NCI-H2196 (cell line): ENCODE data around the gene PLVAP.
A peak's percentile ranks its signal among the peaks of the same experiment; 100 is the strongest.

Experiments used
- DNase-seq: peaks from one replicate; lab custom pipeline; 2025; ENCODE audit not compliant: unreplicated experiment; lab: John Stamatoyannopoulos, UW

The PLVAP gene

DNA sequence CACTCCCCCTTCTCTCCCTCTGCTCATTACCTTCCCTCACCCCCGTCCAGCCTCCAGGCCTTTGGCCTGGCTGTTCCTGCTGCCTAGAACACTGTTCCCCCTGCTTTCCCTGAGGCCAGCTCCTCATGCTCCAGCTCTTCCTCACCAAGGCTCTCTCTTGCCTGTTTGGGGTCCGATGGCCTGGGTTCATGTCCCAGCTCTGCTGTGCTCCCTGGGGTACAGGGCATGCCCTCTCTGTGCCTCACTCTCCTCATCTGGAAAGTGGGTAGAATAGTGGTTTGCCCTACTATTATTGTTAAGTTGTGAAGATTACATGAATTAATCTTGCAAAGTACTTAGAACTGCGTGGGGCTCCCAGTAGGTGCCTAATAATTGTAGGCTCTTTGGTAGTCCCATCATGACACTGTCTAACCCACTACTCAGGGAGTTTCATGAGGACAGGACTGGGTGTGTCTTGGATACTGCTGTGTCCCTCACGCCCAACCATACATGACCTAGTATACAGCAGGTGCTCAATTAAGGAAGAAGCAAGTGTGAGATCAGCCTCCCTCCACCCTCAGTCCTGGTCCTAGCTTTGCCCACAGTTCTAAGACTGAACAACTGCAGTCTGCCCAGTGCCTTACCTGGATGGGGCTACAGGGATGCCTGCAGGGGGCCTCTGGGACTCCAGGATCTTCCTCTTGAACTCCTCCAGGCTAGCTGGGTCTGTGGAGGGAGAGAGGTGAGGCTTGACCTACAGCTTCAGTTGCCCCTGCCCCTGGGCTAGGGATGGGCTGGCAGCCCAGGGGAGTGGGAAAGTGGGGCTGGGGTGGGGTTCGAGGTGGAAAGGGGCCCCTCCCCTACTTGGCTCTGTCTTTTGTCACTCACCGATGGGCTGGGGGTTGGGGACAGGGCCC, 17.0 kb downstream of the PLVAP start:
- DNase-seq: no peak

DNA sequence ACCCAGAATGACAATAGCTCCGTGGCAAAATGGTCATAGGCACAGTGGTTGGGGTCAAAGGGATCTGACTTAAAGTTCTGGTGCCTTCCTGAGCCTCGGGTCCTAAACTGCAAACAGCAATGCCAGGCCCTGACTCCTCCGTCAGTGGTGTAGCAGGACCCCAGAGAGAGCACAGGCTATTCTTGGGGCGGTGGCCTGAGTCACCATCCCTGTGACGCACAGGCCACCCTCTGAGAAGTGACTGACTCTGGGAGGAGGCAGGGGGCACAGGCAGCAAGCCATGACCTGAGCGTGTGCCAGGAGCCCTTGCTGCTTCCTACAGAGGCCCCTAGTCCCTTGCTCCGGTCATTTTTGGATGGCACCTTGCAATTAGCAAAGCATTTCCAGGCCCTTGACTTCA, 18.7 kb downstream of the PLVAP start:
- DNase-seq: no peak

DNA sequence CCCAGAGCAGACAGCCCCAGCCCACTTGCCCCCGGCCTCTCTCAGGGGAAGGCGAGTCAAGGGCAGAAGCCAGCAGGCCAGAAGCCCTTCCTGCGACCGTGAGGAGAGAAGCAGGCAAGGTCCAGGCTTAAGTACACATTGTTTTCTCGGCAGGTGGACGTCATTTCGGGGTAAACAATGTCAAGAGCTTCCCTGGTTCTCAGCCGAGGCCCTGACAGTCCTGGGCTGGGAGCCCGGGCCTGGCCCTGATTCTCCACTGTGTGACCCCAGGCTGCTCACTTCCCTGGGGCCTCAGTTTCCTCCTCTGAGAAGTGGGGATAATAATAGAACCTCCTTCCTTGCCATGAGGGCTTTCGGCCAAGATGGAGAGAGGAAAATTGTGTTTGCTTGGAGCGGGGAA, 19.4 kb downstream of the PLVAP start:
- DNase-seq: no peak

DNA sequence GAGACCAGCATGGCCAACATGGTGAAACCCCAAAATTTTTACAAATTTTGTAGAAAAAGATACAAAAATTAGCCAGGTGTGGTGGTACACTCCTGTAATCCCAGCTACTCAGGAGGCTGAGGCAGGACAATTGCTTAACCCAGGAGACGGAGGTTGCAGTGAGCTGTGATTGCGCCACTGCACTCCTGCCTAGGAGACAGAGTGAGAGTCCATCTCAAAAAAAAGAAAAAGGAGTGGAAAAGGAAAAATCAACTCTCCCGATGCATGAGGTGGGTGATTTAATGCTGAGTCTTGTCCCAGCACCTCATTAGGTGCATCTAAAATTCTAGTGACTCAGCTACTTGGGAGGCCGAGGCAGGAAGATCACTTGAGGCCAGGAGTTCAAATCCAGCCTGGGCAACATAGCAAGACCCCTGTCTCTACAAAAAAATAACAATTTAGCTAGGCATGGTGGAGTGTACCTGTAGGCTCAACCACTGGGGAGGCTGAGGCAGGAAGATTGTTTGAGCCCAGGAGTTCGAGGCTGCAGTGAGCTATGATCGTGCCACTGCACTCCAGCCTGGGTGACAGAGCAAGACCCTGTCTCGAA, 20.0 kb downstream of the PLVAP start:
- no peak for DNase-seq

DNA sequence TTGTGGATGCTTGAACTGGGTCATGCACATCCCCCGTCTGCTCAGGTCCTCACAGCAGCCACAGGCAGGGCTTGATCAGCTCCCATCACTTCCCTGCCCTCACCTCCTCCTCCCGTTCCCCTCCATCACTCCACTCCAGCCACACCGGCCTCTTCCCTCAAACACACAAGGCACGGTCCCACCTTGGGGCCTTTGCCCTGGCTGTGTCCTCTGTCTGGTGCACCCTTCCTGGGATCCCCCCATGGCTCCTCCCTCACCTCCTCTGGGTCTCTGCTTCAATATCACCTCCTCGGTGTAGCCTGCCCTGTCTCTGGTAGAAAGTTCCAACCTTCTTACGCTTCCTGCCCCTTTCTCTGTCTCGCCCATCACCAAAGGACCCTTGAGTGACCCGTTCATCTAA, 23.8 kb downstream of the PLVAP start:
- DNase-seq: no peak

DNA sequence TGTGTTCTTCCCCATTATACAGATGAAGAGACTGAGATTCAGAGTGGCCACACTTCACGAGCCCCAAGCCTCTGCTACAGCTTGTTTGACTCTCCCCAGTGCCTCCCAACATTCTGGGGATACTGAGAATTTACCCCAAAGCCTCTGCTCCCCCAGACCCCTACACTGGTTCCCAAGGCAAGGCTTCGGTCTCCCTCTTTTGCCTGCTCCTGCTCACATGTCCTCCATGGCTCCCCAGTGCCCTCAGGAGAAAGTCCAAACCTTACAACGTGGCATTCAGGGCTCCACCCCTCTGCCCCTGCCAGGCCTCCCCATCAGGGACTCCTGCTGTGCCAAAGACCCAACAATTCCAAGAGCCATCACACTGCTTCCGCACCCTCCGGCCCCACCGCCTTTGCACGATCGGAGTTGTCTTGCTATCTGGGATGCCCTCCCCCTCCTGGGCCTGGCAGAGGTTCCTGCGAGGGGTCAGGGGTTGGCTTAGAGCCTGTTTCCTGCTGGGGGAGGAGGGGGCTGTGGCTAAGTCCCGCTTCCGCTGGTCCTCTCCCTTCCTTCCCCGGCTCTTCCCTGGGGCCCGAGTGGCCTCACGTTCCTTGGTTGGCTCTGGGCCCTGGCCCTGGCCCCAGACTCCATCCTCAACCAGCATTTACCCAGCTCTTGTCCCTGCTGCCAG, 24.4 kb downstream of the PLVAP start:
- DNase-seq: no peak

DNA sequence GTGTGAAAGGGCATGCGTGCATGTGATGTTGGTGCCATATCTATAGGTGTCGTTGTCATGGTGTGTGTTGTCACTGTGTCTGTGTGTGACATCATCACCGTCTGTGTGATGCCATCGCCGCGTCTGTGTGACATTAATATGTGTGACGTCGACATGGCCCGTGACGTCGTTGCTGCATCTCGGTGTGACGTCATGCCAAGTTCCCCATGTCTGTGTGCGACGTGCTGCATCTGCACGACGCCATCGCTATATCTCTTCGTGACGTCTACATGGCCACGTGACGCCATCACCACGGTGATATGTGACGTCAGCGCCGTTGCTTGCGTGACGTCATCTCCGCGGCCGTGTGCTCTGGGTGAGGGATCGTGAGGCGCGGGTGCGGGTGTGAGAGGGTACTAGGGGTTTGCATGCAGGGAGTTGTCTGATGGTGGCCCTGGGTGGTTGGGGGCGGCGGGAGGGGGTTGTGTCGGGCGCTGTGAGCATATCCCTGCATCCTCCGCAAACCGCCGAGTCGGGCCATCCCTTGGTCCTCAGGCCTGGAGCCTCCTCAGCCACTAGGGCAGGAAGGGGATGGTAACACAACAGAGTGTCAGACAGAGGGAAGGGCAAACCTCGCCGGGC, 25.2 kb downstream of the PLVAP start:
- no peak for DNase-seq

DNA sequence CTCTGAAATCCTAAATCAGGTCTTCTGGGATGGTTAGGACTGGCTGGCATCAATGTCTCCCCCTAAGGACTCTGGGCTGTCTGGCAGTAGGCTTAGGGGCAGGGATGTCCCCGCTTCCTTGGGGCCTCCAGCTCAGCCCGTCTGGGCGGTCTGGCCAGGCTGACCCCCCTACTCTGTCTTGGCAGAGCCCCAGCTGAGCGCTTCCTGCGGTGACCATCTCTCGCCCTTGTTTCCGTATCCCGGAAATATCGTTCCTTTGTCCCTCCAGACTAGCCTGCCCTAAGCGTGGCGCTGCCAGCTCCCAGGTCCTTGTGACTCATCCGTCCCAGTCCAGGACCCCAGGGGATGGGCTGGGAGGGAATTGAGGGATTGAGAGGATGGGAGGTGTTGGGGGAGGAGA, 28.4 kb downstream of the PLVAP start:
- DNase-seq: no peak

DNA sequence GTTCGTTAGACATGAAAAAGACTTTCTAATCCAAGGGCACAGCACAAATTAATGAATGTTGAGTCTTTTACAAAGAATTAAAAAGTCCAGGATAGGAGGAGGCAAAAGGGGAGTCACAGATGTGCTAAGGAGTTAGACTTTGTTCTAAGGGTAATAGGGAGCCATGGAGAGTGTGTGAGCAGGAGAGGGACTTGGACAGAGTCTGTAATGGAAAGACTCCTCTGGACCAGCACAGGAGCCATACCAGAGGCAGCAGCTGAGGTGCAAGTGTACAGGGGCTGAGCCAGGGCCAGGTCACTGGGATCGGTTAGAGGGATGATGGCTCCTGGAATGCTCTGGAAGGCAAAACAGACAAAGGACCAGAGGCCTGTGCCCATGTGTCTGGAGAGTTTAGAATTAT, 29.3 kb downstream of the PLVAP start:
- DNase-seq: no peak

DNA sequence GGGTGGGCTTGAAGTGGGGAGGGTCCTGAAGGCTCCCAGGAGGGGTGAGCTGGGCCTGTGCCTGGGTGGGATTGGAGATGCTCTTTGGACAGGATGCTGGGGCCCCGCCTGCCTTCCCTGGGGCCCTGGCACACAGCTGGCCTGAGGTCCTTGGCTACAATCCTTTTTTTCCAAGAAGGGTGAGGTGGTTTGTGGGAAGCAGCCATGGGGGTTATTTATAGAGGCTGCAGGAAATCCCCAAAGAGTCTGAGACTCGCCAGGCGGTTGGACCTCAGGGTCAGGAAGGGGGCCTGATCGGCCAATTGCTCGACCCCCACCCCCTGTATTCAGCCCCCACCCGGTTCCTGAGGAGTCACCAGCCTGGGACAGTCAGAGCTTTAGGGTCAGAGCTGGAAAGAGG, 29.8 kb downstream of the PLVAP start:
- no peak for DNase-seq

DNA sequence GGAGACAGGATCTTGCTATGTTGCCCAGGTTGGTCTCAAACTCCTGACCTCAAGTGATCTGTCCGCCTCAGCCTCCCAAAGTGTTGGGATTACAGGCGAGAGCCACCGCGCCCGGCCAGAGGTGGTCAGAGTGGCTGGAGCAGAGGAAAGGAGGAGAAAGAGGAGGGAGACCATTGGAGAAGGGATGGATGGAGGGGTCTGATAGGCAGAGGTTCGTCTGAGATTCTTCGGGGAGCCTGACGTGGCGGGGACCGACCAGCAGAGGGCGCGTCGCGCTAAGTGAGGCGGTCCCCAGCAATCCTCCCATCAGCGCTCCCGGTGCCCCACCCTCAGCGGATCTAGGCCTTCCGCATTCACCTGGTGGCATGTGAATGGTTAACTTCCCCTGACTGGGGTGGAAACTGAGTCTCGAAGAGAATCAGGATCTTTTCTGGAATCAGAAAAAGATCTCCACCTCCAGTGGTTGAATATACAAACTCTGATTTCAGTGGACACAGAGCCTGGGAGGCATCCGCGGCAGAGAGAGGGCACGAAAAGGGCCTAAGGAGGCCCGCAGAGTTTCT, 31.0 kb downstream of the PLVAP start:
- DNase-seq: peak; percentile 75

DNA sequence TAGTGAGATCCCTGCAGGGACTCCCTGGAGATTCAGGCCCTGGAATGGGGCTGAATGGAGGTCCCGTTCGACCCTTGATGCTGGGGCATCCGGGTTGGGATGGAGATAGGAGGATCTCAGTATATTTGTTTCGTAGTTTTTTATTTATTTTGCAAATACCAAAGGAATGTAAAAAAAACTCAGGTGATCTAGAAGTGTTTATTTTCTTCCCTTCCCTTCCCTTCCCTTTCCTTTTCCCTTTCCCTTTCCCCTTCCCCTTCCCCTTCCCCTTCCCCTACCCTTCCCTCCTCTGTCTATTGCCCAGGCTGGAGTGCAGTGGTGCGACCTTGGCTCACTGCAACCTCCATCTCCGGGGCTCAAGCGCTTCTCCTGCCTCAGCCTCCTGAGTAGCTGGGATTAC, 35.3 kb downstream of the PLVAP start:
- no peak for DNase-seq

DNA sequence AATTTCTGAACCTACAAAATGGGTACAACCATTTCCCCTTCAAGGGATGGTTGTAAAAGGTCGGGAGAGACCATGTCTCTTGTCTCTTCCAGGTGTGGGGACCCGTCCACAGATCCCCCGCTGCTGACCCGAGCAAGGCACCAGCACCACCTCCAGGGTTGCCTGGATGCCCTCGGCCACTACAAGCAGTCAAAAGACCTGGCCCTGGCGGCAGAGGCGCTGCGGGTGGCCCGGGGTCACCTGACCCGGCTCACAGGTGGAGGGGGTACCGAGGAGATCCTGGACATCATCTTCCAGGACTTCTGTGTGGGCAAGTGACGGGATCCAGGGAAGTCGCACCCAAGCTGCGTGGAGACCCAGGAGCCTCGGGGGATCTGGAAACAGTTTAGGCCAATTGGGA, 35.8 kb downstream of the PLVAP start:
- no peak for DNase-seq

DNA sequence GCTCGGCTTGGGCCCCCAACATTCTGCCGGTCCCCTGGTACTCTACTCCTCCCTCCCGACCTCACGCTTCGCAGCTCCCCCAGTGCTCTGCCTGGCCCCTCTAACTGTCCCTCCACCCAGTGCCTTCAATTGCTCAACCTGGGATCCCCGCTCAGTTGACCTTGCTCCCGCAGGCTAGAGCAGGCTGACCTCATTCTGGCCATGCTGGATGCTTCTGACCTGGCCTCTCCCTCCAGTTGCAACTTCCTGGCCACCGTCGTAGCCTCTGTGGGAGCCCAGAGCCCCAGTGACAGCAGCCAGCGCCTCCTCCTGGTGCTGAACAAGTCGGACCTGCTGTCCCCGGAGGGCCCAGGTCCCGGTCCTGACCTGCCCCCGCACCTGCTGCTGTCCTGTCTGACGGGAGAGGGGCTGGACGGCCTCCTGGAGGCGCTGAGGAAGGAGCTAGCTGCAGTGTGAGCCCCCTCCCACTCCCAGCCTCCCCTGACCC, 36.2 kb downstream of the PLVAP start:
- DNase-seq: no peak

DNA sequence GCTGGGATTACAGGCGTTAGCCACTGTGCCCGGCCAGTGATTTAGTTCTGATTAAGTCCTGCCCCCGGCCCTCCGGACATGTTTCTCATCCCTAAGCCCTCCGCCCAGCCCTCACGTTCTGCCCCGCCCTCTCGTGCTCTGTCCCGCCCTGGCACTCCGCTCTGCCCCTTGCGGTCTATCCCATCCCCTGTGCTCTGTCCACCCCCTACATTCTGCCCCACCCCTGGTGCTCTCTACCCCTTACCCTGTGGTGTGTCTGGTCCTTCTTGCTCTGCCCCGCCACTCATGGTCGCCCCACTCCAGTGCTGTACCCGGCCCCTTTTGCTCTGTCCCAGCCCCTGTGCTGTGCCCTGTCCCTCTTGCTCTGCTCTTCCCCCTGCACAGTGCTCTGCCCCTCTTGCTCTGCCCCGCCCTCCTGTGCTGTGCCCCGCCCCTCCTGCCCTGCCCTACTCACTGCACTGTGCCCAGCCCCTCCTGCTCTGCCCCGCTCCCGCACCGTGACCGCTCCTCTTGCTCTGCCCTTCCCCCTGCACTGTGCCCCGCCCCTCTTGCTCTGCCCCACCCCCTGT, 36.8 kb downstream of the PLVAP start:
- no peak for DNase-seq

DNA sequence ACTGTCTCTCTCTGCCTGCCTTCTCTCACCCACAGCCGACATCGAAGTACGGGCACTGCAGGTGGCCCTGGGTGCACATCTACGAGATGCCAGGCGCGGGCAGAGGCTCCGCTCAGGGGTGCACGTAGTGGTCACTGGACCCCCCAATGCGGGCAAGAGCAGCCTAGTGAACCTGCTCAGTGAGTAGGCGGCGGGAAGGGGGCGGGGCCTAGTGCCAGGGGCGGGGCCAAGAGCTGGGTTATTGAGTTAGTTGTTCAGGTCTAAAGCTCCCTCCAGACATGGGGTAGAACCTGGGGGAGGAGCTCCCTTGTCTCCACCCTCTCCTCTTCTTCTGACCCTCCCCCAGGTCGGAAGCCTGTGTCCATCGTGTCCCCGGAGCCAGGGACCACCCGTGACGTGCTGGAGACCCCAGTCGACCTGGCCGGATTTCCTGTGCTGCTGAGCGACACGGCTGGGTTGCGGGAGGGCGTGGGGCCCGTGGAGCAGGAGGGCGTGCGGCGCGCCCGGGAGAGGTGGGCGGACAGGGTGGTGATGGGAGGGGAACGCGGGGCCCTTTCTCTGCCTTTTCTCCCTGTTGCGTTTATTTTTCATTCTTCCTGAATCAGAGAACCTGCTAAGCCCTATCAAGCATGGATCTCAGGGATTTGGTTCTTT, 37.9 kb downstream of the PLVAP start:
- DNase-seq: peak; percentile 23

DNA sequence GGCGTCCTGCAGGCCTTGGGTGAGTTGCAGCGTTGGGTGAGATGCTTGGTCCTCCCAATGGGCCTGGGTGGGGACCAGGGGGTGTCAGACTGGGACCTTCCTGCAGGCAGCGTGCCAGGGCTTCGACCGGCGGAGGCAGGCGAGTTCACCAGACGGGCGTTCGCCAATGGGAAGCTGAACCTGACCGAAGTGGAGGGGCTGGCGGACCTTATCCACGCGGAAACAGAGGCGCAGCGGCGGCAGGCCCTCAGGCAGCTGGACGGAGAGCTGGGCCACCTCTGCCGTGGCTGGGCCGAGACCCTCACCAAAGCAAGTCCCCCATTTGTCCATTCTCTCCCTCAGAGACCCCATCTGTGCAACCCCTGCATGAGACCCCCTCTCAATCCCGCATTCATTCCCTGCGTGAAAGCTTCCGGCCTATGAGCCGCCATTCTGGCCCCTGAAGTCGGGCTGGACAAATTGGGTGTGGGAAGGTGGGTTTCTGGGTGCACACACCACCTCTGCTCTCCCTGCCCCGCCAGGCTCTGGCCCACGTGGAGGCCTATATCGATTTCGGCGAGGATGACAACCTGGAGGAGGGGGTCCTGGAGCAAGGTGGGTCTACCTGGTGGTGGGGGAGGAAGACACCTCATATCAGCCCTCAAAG, 38.6 kb downstream of the PLVAP start:
- no peak for DNase-seq

DNA sequence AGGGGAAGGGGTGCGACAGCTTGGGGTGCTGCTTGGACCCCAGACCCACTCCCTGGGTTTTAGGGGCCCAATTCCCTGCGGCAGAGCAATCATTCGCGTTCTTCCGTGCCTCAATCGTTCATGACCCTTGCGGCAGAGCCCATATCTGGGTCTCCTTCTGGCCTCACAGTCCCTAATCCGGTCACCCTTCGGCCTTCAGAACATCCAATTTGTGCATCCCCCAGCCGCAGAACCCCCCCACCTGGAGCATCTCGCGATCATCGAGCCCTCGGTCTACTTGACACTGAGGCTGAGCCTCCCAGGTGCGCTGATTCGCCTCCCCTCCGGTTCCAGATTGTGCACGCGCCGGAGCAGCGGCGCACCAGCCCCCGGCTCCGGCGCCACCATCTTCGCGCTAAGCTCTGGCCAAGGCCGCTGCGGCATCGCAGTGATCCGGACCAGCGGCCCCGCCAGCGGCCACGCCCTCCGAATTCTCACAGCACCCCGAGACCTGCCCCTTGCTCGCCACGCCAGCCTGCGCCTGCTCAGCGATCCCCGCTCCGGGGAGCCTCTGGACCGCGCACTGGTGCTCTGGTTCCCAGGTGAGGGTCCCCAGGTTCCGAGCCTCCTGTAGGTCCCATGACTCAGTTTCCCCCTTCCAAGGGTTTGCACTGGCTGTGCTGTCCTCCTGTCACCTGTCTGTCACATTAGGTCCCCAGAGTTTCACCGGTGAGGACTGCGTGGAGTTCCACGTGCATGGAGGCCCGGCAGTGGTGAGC, 39.3 kb downstream of the PLVAP start:
- DNase-seq: peak; percentile 32
